GM23338 (cell line): ENCODE data around the gene SUSD1.

ENCODE experiments used
- CTCF ChIP-seq, 2 experiments: fragments of 200-600 bp in 1 of 2; sonication (generic) in 1 of 2; conservative IDR thresholded peaks; 2 replicates each; pipeline versions ENCODE4 v1.5.1 to v1.6.1; 2016 to 2017; ENCODE audit warnings: antibody characterized with exemption in 2 of 2, low read depth in 2 of 2, mild to moderate bottlenecking in 2 of 2, moderate library complexity in 1 of 2
- EZH2 ChIP-seq: fragments of 200-600 bp; sonication (generic); IDR thresholded peaks from one replicate; pipeline ENCODE4 v1.8.0; 2017; ENCODE audit warnings: antibody characterized with exemption, mild to moderate bottlenecking, low read depth; ENCODE audit not compliant: unreplicated experiment
- POLR2AphosphoS5 ChIP-seq: IDR thresholded peaks from 2 replicates; pipeline ENCODE4 v1.6.1; 2016; ENCODE audit warnings: antibody characterized with exemption, low read depth
- REST ChIP-seq: IDR thresholded peaks from one replicate; pipeline ENCODE4 v1.6.1; 2018; ENCODE audit warnings: antibody characterized with exemption; ENCODE audit not compliant: unreplicated experiment

- no peak for TF ChIP-seq CTCF (conservative IDR thresholded peaks at IDR 0.05; ENCODE audit: low read depth in 2 of 2)
- TF ChIP-seq EZH2: no peak
- no peak for TF ChIP-seq POLR2AphosphoS5
- TF ChIP-seq REST: no peak
Measured at GRCh38 chr9:112033237-112034215, 141.6 kb downstream of the SUSD1 start.
